HG02642 (cell line): Measurements from ENCODE around the gene MCTP2.

Source experiments
- ATAC-seq: cut with Tn5 transposase; IDR thresholded peaks from one replicate; pipeline ENCODE4 v1.9.1; 2021; ENCODE audit warnings: mild to moderate bottlenecking; ENCODE audit not compliant: unreplicated experiment, poor library complexity

MCTP2 gene

DNA sequence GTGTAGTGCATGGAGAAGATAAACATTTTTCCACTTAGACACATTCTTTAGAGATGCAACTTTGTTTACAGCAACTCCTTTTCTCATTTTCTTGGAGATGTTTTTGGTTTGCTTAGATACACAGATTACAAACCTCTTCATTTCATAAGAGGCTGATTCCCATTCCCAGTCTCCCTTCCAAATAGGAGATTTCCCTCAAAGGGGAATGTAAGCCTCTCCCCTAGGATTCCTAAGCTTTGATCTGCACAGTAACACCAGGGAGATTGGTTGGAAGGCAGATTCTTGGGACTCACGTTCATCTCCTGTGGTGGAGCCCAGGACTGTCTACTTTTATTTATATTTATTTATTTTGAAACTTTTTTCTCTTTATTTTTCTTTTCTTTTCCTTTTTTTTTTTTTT lies 63.2 kb downstream of the MCTP2 start:
- ATAC-seq = no peak

DNA sequence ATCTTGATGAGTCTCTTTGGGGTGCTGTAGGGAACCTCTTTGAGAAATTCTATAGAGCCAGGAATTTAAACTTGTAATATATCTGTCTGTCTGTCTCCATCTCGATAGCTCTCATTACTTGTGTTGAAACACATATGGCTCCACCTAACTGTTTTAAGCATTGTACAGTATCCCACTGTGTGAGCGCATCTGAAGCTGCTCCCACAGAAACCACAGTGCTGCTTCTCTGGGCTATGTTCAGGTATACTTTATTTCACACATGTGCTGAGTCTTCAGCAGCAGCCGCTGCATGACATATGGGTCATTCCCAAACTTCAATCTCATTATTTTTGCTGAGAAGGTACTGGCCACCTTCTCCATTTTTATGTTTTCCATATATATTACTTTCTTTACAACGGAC lies 63.9 kb downstream of the MCTP2 start:
- ATAC-seq = no peak

DNA sequence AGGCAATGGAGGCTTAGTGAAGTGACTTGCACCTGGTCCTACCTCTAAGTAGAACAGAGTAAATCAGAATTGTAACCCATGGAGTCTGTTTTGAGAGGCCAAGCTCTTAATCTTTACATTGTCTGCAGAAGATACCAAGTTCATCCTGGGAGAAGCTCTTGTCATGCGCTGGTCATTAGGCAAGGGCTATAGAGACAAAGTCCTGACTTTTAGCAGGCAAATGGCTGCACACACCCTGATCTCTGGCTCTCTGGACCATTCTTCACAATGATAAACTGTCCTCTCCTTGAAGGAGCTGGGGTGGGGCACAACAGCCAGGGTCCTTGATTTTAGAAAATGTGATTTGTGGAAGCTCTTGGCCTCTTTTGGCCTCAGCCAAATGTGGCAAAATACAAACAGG lies 65.4 kb downstream of the MCTP2 start:
- ATAC-seq = no peak

DNA sequence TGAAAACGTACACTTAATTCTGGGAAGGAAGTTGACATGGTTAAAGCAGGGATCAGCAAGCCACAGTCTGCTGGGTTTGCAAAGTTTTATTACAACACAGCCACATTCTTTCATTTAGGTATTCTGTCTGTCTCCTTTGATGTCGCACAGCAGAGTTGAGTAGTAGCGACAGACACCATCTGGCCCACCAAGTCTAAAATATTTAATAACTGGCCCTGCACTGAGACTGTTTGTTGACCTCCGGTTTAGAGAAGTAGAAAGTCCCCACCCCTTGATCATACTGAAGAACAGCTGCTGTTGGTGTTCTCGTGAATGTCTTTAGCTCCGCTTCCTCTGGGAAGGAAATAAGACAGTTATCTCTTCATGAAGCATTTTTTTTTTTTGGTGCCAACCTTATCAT lies 66.2 kb downstream of the MCTP2 start:
- peak; percentile 72 for ATAC-seq

DNA sequence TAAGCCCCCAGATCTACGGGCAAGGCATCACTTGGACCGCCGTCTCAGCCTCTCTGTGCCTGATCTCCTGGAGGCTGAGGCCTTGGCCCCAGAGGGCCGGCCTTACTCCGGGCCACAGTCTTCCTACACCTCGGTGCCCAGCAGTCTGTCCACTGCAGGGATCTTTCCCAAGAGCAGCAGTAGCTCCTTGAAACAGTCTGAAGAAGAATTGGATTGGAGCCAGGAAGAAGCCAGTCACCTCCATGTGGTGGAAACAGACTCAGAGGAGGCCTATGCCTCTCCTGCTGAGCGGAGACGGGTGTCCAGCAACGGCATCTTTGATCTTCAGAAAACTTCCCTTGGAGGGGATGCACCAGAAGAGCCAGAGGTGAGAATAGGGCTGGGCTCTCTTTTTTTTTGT lies 67.0 kb downstream of the MCTP2 start:
- ATAC-seq = no peak

DNA sequence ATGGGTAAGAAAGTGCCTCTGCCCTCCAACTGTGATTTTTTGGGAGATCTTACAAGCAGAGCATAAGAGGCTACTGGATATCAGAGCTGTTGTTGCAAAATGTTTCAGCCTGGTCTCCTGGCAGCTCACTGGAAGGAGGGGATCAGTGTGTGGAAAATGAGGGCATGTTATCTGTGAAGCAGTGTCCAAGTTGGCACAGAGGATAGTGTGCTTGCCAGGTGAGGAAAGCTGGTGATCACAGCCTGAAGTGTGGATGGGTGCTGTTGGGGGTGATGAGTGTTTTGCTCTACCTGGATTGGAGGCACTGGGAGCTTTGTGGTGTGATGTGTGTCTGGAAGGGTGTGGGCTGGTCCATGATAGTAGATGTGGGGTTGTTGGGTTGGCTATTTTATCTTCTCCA lies 69.3 kb downstream of the MCTP2 start:
- no peak for ATAC-seq

DNA sequence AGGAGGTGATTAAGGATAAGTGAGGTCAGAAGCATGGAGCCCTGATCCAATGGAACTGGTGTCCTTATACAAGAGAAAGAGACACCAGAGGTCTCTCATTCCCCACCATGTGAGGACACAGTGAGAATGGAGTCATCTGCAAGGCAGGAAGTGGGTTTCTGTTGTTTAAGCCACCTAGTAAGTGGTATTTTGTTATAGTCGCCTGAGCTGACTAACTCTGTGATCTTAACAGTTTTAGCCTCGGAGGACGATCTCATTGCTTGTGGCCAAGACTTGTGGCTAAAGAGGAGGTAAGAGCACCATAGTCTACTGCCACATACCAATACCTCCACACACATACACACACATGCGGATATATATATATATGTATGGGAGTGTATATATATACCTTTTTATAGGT lies 73.8 kb downstream of the MCTP2 start:
- ATAC-seq = peak; percentile 44

DNA sequence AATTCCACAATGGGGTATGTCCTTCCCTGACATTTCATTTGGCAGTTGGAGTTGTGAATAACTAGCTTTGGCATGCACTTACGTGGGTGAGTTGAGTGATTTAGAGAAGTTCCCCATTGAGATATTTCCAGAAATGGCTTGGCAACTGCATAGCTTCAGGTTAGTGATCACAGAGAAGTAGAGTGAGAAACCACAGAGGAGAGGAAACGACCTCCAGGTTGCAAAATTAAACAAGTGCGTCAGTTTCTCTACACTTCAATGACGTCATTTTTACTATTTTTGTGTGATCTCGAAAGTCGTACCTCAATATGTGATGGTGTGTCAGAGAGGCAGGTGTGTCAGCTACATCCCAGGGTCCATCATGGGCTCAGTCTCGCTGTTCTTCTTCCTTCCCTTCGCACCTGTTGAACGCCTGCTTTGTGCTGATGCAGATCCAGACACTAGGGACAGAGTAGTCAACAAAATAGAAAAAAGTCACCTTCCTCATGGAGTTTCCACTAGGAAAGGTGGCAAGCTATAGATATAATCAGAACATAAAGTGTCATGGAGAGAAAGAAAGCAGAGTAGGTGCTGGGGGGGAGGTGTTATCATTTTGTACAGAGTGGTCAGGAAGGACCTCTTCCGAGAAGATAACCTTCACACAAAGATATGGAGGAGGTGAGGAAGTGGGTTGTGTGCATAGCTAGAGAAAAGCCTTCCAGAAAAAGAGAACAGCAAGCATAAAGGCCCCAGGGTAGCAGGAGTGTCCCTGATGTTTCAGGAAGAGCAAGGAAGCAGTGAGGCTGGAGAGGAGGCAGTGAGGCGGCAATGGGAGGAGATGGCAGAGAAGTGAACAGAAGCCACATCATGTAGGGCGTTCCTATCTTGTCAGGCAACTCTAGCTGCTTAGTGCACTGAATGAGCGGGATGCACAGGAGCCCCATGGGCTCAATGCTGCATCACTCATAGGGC lies 75.6 kb downstream of the MCTP2 start:
- peak; percentile 88 for ATAC-seq

DNA sequence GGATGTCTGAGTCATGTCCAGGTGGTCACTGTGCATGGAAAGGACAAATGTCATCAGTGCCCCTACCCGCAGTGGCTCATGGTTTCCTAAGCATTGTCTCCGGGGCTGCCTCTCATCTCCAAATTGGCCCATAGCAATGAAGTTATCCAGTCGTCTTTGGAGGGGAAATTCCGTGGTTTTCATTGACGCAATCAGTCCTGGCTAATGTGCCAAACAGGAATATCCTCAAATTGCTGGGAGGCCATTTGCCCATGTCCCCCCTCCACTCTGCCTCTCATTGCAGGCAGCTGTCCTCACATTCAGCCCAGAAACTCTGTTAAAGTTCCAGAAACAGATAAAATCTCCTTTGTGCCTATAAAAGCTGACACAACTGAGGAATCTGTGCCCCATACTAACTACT lies 81.6 kb downstream of the MCTP2 start:
- no peak for ATAC-seq

DNA sequence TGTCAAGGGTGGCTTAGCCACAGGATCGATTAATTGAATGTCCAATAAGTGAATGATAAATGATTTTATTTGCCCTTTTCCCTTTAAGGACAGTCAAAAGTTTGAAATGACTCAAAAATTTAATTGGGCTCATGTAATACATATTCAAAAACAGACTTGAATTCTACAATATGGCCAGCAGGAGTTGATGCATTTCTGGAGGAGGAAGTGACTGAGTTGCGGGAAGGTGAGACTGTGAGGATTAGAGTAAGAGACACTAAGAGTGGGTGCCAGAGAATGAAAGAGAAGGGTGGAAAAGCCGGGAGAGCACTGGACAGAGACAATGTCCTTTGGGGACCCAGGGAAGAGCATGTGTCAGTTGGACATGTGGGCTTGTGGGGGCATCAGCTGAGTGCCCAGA lies 83.3 kb downstream of the MCTP2 start:
- ATAC-seq = no peak

DNA sequence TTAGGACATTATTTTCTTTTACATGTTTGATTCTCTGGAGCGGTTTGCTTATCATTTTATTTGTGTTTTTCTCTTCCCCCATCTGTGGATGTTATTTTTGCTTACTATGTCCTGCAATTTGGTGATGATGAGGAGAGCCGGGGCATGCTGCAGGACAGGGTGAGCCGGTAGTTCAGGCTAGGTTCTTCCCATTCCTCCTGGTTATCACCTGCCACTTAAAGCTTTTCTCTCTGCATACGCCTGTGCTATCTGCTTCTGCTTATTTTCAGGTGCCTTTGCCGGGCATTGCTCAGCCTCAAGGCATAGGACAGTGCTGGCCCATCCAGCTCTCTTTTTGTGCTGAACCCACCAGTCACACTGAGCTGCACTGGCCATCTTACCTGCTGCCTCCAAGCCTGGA lies 85.8 kb downstream of the MCTP2 start:
- ATAC-seq = no peak

DNA sequence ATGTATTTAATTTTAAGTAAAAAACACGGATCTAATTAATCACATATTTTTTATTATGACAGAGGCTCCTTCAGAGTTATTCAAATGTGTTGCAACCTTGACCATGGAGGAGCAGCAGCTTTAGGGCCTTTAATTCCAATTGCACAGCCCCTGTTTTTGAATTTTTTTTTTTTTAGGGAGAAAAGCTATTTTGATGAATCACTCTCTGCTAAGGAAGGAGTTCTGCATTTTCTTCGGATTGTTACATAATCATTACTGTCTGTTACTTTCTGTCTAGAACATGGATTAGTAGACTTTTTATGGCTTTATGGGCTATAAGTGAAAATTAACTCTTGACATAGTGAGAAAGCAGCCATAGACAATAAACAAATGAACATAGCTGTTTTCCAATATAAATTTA lies 90.8 kb downstream of the MCTP2 start:
- no peak for ATAC-seq

DNA sequence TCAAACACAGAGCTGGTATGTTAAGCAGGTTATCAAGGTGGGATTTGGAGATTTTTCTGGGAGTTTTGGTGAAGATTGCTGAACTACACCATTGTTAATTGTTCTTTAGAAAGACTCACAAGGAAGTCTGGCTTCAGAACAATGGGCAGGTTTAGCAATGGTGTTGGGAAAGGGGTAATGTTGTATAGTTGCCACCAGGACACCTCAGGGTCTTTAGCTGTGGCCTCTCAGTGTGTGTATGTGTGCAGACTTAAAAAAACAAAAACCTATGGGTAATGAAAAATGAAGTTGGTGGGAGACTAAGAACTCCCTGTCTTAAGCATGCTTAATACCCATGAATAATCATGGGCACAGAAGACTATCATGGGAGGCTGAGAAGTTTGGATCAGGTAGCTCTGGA lies 91.7 kb downstream of the MCTP2 start:
- no peak for ATAC-seq

DNA sequence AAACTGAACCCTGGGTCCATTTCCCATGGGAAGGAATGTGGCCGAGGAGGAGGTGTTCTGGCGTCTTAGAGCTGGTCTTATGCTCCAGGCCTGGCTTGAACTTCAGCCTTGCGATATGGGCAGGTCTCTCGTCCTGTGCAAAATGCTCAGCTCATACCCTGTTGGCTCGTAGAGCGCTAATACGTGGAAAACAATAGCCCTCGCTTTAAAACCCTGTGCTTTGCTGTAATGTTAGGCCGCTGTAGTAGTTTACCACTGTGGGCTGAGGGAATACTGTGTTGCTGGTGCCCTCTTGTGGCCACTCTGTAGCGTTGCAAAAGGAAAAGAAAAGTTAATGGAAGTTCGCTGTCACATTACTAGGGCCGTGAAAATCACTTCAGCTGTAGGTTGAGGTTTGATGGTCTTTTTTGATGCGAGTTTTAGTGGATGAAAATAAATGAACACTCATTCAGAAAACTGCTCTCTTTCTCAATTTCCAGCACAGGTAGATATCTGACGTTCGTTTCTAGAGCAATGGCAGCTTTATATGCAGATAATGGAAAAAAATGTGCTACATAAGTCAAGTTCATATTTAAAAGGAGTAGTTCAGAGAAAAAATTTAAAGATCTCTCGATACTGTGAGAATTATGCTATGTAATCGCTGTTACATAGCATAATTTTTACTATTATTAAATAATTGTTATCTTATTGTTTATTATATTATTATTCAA lies 92.9 kb downstream of the MCTP2 start:
- ATAC-seq = peak; percentile 83

DNA sequence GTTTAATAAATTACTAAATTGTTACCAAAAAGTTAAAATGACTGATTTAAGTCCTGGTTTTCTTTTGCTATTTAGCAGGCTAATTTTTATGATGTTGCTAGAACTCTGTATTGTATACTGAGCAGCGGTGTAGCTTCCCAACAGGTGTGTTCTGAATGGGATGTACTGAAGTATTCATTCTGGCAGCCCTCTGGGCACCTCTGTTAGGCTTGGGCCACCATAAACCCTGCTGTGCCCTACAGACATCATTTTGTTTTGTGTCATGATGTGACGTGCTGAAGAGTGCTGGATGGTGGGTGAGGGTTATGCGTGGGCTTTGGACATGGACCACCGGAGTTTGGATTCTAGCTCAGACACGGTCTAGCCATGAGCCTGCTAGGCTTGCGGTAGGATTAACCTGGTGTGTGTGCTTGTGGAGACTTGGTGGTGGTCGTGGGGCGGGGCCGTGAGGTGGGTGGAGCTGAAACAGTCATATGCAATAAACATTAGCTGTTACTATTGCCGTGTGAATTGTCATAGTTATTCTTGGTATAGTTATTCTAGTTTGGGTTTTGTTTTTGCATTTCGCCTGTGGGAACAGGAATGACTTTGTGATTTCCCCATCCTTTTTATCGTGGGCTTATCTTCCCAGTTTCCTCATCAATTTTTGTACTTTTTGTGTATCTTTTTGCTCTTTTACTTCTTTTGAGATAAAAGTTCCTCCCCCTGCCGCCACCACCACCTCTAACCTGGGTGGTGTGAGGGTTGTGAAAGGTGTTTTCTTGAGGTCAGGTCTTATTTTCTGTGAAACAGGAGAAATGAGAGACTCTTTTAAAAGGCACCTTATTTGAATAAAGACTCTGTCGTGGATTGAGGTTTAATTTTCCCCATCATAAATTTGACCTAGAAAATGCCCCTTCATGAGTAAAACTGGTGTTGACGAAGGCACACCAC lies 93.7 kb downstream of the MCTP2 start:
- ATAC-seq = no peak

DNA sequence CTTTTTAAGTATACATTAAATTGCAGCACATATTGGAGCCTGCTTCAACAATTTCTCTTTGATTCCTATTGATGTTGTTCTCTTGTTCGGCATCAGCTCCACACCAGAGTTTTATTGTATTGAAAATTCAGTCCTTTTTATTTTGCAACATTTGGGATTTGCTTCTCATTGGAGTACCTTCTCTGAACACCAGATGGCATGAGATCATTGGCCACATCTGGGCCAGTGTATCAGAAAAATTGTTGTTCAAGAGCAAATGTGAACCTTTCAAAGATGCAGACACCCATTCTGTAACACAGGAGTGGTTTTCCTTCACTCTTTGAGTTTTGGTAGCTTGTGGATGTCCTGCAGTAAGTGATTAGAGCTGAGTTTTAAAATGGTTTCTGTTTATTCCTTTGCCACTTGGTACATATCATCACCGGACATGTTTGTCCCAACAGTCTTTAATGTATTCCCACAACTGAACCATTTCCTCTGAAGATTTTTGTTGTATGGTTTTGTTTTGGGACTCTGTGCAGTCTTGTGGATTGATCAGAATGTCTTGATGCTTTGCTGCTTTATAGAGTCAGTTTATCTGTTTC lies 96.1 kb downstream of the MCTP2 start:
- no peak for ATAC-seq

DNA sequence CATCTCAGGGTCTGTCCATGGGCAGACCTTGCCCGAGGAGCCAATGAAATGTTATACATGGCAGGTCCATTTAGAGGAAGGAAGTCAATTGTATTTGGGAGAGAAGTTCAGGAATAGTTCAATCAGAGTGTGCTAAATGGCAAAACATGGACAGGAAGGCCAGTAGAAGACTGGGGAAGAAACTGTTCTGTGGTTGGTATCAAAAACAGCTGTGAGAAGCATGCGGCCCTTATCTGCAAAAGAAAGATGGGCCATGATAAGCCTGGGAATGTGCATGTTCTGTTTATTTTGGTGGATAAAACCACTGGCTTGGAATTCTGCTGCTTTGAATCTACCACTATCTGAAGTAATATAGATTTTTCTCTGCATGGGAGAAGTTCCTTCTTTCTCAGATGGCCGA lies 100.4 kb downstream of the MCTP2 start:
- ATAC-seq = no peak

DNA sequence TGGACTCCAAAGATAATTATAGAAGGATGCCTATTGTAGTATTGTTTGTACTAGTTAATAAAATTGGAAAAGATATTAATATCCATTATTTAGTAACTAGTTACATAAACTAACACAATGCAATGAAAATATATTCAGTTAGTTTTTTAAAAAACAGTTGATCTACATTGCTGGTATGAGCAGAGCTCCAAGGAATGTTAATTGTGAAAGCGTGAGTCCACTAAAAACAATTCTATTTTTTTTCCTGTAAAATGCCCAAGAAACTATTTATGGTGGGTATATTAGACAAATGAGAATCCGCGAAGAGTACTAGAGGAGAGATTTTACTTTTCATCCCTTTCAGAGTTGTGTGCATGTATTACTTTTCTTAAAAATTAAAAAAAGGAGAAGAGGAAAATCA lies 104.3 kb downstream of the MCTP2 start:
- ATAC-seq = no peak

DNA sequence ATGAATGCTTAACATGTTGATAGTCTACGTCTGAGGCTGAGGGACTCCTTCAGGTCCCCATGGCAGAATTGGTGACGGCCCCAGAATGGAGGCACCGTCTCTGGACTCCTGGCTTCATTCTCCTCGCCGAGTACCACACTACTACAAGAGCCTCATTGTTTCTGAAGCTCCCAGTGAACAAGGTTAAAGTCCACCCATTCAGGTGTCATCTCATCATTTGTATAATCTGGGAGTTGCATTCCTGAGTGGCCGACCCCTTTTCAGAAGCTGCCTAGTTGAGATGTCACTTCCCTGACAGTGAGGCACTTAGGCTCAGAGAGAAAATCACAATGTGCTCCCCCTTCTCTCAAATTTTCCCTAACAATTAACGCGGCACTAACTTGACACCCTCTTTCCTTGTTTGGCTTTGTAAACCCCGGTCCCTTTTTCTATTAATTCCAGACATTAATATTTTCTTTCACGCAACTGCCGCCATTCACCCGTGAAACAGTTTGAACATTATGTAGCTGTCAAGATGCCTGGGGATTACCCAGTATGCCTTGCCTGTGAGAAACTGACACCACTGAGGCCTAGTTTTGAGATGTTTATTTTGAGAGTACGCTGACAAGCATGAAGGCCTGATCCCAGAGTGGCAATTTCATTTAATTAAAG lies 105.6 kb downstream of the MCTP2 start:
- ATAC-seq = no peak
